Breast epithelium (tissue), 4 donors: ENCODE results near the gene RNF19B. TPM values are rescaled to one million over a fixed set of nuclear protein-coding genes. Genes with fewer than 3 reads are reported as not detected.
"Not testable (repeated sequence)": the region's sequence is repeated elsewhere in the genome, so short reads cannot be mapped to it uniquely, and the experiment has no call there.

Source experiments
- DNase-seq, 2 donors: peaks; one replicate each; pipeline ENCODE4 v3.0.0-alpha.2; 2019; ENCODE audit warnings: low spot score in 2 of 2
- H3K27ac ChIP-seq, 2 donors: fragments of 200-600 bp; sonication (generic) in 1 of 2; one replicate each; pipeline ENCODE4 v1.5.1; 2016 to 2019; ENCODE audit warnings: mild to moderate bottlenecking in 1 of 2
- H3K27me3 ChIP-seq, 2 donors: fragments of 200-600 bp; sonication (generic) in 1 of 2; one replicate each; pipeline versions ENCODE4 v1.5.1 to v1.6.0; 2017 to 2019; ENCODE audit warnings: control low read depth in 1 of 2, mild to moderate bottlenecking in 1 of 2
- H3K36me3 ChIP-seq: fragments of 200-600 bp; one replicate; pipeline ENCODE4 v1.5.1; 2019
- H3K4me1 ChIP-seq, 2 donors: fragments of 200-600 bp; sonication (generic); one replicate each; pipeline ENCODE4 v1.5.1; 2016 to 2019; ENCODE audit warnings: control low read depth in 1 of 2
- H3K4me3 ChIP-seq, 3 donors: fragments of 200-600 bp; sonication (generic); 1 replicate in 2 of 3; 2 replicates in 1 of 3; pipeline ENCODE4 v1.5.1; 2016 to 2019; ENCODE audit warnings: mild to moderate bottlenecking in 3 of 3, moderate library complexity in 2 of 3
- H3K9me3 ChIP-seq, 2 donors: fragments of 200-600 bp; sonication (generic) in 1 of 2; one replicate each; pipeline ENCODE4 v1.5.1; 2016 to 2019; ENCODE audit warnings: control low read depth in 1 of 2
- CTCF ChIP-seq, 3 donors: fragments of 450-650 bp; IDR thresholded peaks; one replicate each; pipeline ENCODE4 v1.5.1; 2016 to 2017; ENCODE audit warnings: antibody characterized with exemption in 3 of 3, mild to moderate bottlenecking in 3 of 3, moderate library complexity in 3 of 3
- POLR2A ChIP-seq: fragments of 450-650 bp; IDR thresholded peaks from one replicate; pipeline ENCODE4 v1.6.1; 2016; ENCODE audit warnings: antibody characterized with exemption, mild to moderate bottlenecking, moderate library complexity
- POLR2AphosphoS5 ChIP-seq, 3 donors: sonication (generic); formaldehyde crosslinking; IDR thresholded peaks; one replicate each; pipeline ENCODE4 v1.6.1; 2017; ENCODE audit warnings: antibody characterized with exemption in 3 of 3
- intact Hi-C: fragments of 100-400 bp; cut with DNase I; formaldehyde crosslinking; loops from one replicate; pipeline ENCODE4 v1.15.1; 2023; ENCODE audit warnings: low total_unique reads
- total RNA-seq, 3 donors: library from RNA; depleted of rRNA; stranded (reverse); fragments of >200 nt; gene quantifications; one replicate each; pipeline ENCODE4 v1.1.0, GENCODE V29; 2016

The RNF19B gene
- total RNA-seq, 3 donors from 2014 or later: 15.7 to 22.5 (median 16.7) TPM

DNA sequence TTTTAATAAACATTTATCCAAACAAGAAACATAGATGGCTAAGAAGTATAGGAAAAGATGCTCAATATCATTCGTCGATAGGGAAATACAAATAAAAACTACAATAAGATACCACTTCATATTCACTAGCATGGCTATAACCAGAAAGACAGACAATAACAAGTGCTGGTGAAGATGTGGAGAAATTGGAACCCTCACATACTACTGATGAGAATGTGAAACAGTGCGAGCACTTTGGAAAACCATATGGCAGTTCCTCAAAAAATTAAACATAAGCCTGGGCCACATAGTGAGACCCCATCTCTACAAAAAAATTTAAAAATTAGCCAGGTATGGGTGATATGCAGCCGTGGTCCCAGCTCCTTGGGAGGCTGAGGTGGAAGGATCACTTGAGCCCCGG lies 54.3 kb downstream of the RNF19B start:
- no peak for DNase-seq
- TF ChIP-seq POLR2AphosphoS5 (IDR thresholded peaks at IDR 0.05): no peak
- TF ChIP-seq POLR2A: no peak
- TF ChIP-seq CTCF (IDR thresholded peaks at IDR 0.05): no peak
- intact Hi-C loops: no loop called here
- no peak overlapping the region for H3K27ac ChIP-seq
- no peaks in the 10 kb centered on the region for H3K4me1 ChIP-seq
- no peak overlapping the region for H3K4me3 ChIP-seq
- no peaks in the 10 kb centered on the region for H3K27me3 ChIP-seq
- no peaks in the 10 kb centered on the region for H3K36me3 ChIP-seq
- H3K9me3 ChIP-seq: no peaks in the 10 kb centered on the region

- H3K36me3 ChIP-seq: no peaks in the 10 kb centered on the region
- TF ChIP-seq POLR2AphosphoS5 (IDR thresholded peaks at IDR 0.05): no peak
- no peak for TF ChIP-seq POLR2A
- TF ChIP-seq CTCF (IDR thresholded peaks at IDR 0.05): no peak
These were observed 57.2 kb downstream of the RNF19B start for GRCh38 chr1:32907435-32907834.

DNA sequence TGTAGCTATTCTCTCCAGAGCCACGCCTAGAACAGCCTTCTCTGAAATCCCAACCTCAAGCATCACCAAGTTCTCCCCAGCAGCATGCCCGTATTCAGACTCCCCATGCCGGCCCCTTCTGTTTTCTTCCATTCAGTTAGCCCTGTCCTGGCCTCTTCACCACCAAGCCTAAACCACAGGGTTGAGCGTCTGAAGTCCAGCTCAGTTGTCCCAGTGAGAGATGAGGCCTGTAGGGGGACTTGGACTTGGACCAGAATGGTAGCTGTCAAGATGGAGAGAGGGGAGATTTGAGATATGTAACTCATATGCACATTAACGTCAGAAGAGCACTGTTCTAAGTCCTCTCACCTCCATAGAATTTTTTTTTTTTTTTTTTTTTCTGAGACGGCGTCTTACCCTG lies 58.0 kb downstream of the RNF19B start:
- H3K27ac ChIP-seq: no peak overlapping the region
- intact Hi-C loops: no loop called here
- H3K9me3 ChIP-seq: no peaks in the 10 kb centered on the region
- no peak for DNase-seq
- H3K36me3 ChIP-seq: no peaks in the 10 kb centered on the region
- no peak overlapping the region for H3K4me3 ChIP-seq
- no peaks in the 10 kb centered on the region for H3K27me3 ChIP-seq
- H3K4me1 ChIP-seq: no peaks in the 10 kb centered on the region
- TF ChIP-seq CTCF (IDR thresholded peaks at IDR 0.05): no peak
- TF ChIP-seq POLR2A: no peak
- TF ChIP-seq POLR2AphosphoS5 (IDR thresholded peaks at IDR 0.05): no peak

More at GRCh38 chr1:32907435-32907834, 57.2 kb downstream of the RNF19B start:
- Histone ChIP-seq H3K4me3 (no peak overlapping the region), H3K9me3 (no peaks in the 10 kb centered on the region), H3K4me1 (no peaks in the 10 kb centered on the region), H3K27me3 (no peaks in the 10 kb centered on the region), H3K27ac (no peak overlapping the region)
- intact Hi-C loops: no loop called here
- DNase-seq: no peak

DNA sequence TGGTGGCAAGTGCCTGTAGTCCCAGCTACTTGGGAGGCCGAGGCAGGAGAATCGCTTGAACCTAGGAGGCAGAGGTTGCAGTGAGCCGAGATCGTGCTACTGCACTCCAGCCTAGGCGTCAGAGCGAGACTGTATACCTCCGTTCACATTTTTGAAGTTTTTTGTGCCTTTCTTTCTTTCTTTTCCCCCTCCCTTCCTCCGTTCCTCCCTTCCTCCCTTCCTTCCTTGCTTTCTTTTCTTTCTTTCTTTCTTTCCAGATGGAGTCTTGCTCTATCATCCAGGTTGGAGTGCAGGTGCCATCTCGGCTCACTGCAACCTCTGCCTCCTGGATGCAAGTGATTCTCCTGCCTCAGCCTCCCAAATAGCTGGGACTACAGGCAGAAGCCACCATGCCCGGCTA lies 59.0 kb downstream of the RNF19B start:
- H3K27ac ChIP-seq, intact Hi-C loops, DNase-seq, H3K27me3 ChIP-seq, H3K36me3 ChIP-seq, H3K4me1 ChIP-seq, H3K9me3 ChIP-seq, H3K4me3 ChIP-seq: not testable (repeated sequence)

GRCh38 chr1:32904797-32905196 lies 59.8 kb downstream of the RNF19B start:
- no peaks in the 10 kb centered on the region for H3K27me3 ChIP-seq
- no peak overlapping the region for H3K27ac ChIP-seq
- peaks cover 3 to 4% of the 10 kb centered on the region in 2 donors for H3K4me1 ChIP-seq
- no peak overlapping the region for H3K4me3 ChIP-seq
- TF ChIP-seq POLR2AphosphoS5 (IDR thresholded peaks at IDR 0.05): no peak
- TF ChIP-seq POLR2A: no peak
- TF ChIP-seq CTCF (IDR thresholded peaks at IDR 0.05): no peak
- no peaks in the 10 kb centered on the region for H3K36me3 ChIP-seq
- intact Hi-C loops: no loop called here
- H3K9me3 ChIP-seq: no peaks in the 10 kb centered on the region
- DNase-seq: no peak
